ENCODE measurements around the gene PHLPP1. TPM values are rescaled to one million over a fixed set of nuclear protein-coding genes. Genes with fewer than 3 reads are reported as not detected.

PHLPP1 gene
- total RNA-seq, 2 donors from 2014 or later: 4.6 to 5.9 TPM

DNA sequence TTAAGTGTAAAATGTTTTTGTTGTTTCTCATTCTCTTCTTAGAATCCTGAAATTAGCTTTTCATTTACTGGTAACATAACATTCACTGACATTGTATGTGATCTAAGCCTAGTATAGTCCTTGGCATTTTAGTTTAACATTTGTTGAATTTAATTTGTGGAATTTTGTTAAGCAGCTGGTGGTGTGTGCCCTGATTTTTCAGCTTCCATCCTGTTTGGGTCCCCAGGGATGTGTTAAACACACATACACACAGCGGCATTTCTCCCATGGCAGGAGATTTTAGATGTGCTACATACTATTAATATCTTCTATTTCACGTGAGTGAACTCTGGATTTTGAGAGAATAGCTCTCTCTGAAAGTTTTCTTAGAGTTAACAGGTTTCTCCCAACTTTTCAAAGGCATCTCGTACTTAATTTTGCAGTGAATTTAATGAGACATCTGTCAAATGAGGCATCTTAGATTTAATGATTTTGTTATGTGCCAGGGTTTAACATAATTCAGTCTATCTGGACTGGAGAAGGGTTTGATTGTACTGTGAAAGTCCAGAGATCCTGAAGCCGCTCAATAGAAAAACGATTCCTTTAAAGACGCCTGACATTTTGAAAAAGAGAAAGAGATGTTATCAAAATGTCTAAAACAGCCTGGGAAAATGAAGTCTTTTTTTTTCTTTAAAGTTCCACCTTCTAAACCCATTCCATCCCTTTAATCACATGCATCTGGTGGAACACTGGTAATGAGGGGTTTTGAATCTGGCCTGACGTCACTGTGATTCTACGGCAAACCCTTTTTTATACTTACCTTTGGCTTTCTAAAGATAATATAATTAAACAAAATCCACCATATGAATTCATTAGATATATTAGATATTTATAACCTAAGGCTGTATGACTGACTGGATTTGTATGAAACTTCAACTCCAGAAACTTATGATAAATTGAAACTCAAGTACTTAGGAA is 6.8 kb downstream of the PHLPP1 start:
- Histone ChIP-seq H3K4me3 (no peak overlapping the region), H3K27me3 (no peaks in the 10 kb centered on the region), H3K9me3 (no peaks in the 10 kb centered on the region), H3K27ac (no peak overlapping the region), H3K36me3 (no peaks in the 10 kb centered on the region), H3K4me1 (peaks cover 0 to 35% of the 10 kb centered on the region in 2 donors)
- TF ChIP-seq, protein P1, sequence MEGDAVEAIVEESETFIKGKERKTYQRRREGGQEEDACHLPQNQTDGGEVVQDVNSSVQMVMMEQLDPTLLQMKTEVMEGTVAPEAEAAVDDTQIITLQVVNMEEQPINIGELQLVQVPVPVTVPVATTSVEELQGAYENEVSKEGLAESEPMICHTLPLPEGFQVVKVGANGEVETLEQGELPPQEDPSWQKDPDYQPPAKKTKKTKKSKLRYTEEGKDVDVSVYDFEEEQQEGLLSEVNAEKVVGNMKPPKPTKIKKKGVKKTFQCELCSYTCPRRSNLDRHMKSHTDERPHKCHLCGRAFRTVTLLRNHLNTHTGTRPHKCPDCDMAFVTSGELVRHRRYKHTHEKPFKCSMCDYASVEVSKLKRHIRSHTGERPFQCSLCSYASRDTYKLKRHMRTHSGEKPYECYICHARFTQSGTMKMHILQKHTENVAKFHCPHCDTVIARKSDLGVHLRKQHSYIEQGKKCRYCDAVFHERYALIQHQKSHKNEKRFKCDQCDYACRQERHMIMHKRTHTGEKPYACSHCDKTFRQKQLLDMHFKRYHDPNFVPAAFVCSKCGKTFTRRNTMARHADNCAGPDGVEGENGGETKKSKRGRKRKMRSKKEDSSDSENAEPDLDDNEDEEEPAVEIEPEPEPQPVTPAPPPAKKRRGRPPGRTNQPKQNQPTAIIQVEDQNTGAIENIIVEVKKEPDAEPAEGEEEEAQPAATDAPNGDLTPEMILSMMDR (IDR thresholded peaks at IDR 0.05): no peak
- DNase-seq (ENCODE audit: low spot score): no peak

DNA sequence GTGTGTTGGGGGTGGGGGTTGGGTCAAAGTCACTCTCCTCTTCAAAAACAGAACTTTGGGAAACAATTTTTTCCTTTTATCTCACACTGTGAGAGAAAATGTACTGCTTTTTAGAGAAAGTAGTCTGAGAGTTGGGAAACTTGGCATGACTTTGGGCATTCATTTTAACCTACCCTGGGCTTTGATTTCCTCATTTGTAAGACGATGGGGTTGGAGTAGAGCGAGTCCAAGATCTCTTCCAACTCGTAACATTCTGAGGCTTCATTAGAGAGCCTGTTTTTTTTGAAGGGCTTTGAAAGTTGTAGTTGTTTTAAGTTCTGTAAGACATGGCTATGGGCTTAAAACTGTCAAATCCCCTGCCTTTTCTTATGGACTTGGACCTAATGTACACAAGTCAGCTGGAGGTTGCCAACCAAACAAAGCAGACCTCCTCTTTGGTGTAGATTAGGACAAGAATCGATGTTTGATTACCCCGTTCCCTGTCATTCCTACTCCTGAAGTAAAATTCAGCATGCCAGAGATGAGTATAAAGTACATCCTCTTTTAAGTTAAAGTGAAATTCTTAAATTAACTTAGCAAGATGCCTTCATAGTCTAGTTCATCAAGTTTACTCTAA is 8.4 kb downstream of the PHLPP1 start:
- Histone ChIP-seq H3K4me1 (peaks cover 0 to 22% of the 10 kb centered on the region in 2 donors), H3K4me3 (no peak overlapping the region), H3K27ac (no peak overlapping the region)

GRCh38 chr18:62725896-62726295 is 10.6 kb downstream of the PHLPP1 start:
- H3K27ac ChIP-seq: no peak overlapping the region
- TF ChIP-seq, protein P1 (IDR thresholded peaks at IDR 0.05): no peak
- no peaks in the 10 kb centered on the region for H3K36me3 ChIP-seq
- H3K4me1 ChIP-seq: peaks cover 0 to 12% of the 10 kb centered on the region in 2 donors
- DNase-seq (ENCODE audit: low spot score): no peak
- H3K9me3 ChIP-seq: no peaks in the 10 kb centered on the region
- no peak overlapping the region for H3K4me3 ChIP-seq
- H3K27me3 ChIP-seq: no peaks in the 10 kb centered on the region

More for the DNA sequence above, 8.4 kb downstream of the PHLPP1 start:
- no peak for DNase-seq (ENCODE audit: low spot score)
- Histone ChIP-seq H3K9me3 (no peaks in the 10 kb centered on the region), H3K36me3 (no peaks in the 10 kb centered on the region), H3K27me3 (no peaks in the 10 kb centered on the region)
- TF ChIP-seq, protein P1 (IDR thresholded peaks at IDR 0.05): no peak

DNA sequence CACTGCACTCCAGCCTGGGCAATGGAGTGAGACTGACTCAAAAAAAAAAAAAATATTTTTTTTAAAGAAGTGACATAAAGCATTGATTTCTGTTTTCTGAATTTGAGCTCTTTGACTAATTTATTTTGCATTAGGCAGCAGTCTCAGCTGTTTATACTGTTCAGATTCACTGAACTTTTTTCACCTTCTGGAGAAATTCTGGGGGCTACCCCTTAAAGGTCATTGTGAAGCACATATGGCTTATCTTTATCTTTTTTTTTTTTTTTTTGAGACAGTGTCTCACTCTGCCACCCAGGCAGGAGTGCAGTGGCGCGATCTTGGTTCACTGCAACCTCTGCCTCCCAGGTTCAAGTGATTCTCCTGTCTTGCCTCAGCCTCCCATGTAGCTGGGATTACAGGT is 12.9 kb downstream of the PHLPP1 start:
- peaks cover 0 to 6% of the 10 kb centered on the region in 2 donors for H3K4me1 ChIP-seq
- no peak for DNase-seq (ENCODE audit: low spot score)
- TF ChIP-seq, protein P1 (IDR thresholded peaks at IDR 0.05): no peak
- H3K36me3 ChIP-seq: no peaks in the 10 kb centered on the region
- no peaks in the 10 kb centered on the region for H3K27me3 ChIP-seq
- H3K9me3 ChIP-seq: peaks cover 0 to 9% of the 10 kb centered on the region in 2 donors
- no peak overlapping the region for H3K4me3 ChIP-seq
- no peak overlapping the region for H3K27ac ChIP-seq

DNA sequence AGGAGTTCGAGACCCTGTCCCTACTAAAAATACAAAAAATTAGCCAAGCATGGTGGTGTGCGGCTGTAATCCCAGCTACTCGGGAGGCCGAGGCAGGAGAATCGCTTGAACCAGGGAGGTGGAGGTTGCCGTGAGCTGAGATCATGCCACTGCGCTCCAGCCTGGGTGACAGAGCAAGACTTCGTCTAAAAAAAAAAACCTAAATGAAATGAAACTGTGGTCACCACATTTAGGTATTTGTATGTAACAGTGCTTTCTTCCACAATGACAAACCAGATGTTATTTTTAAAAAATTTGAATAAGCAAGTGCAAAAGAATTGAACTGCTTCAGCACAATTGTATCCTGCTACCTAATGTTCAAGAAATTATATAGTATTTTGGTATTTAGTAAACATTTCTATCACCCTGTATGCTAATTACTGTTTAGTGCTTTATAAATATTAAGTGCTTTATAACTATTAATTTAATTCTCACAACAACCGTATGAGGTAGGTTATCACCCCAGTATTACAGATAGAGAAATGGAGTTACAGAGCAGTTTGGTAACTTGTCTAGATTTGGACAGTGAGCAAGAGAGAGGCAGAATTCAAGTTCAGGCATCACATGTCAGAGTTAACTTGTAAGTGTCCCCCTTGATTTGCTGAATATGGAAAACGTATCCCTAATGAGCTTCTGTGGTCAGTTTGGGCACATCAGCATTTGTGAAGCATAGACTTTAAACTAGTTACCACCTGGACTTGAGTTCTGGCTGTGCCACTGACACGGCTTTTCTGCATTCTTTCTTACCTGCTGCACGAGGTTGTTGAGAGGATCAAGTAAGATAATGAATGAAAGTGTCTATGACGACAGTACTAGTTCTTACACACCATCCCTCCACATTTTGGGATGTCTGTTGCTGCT is 14.4 kb downstream of the PHLPP1 start:
- Histone ChIP-seq H3K4me1 (no peaks in the 10 kb centered on the region), H3K9me3 (peaks cover 0 to 9% of the 10 kb centered on the region in 2 donors), H3K27me3 (no peaks in the 10 kb centered on the region), H3K27ac (no peak overlapping the region), H3K36me3 (no peaks in the 10 kb centered on the region), H3K4me3 (no peak overlapping the region)
- TF ChIP-seq, protein P1 (IDR thresholded peaks at IDR 0.05): no peak
- DNase-seq (ENCODE audit: low spot score): no peak

Measured in right atrium auricular region (tissue), 2 donors.